Caco-2 (cell line): ENCODE data around the gene GABRE. TPM values are rescaled to one million over a fixed set of nuclear protein-coding genes. Genes with fewer than 3 reads are reported as not detected.

Source experiments
- BruUV-seq: library from RNA; stranded (reverse); fragments of 400-500 nt; replicated peaks from 2 replicates; lab custom pipeline; 2021; lab: Mats Ljungman, UMichigan
- CTCF ChIA-PET: fragments of 300-600 bp; sonication (Branson Sonifier 250); formaldehyde crosslinking; loops from one replicate; lab custom pipeline; 2022; ENCODE audit warnings: antibody characterized with exemption; lab: Charles Lee
- POLR2A ChIA-PET: fragments of 300-600 bp; sonication (Branson Sonifier 250); formaldehyde crosslinking; loops from one replicate; lab custom pipeline; 2022; ENCODE audit warnings: antibody characterized with exemption; lab: Charles Lee
- DNase-seq, 2 experiments: peaks; one replicate each; pipeline versions ENCODE4 v3.0.0 to v3.0.0-alpha.2; 2020 to 2022
- H3K27me3 ChIP-seq: replicated peaks from 2 replicates; pipeline ENCODE4 v1.6.0; 2011; ENCODE audit warnings: low read length; ENCODE audit not compliant: control insufficient read depth, insufficient read depth
- H3K36me3 ChIP-seq: 2 replicates; pipeline ENCODE4 v1.5.1; 2011; ENCODE audit warnings: low read length; ENCODE audit not compliant: control insufficient read depth, insufficient read depth
- H3K4me1 ChIP-seq: fragments of 250-450 bp; sonication (Bioruptor Pico); 2 replicates; pipeline ENCODE4 v1.5.1; 2020; ENCODE audit warnings: mild to moderate bottlenecking
- H3K4me3 ChIP-seq: 2 replicates; pipeline ENCODE4 v1.5.1; 2011; ENCODE audit warnings: low read depth, mild to moderate bottlenecking, control low read depth, low read length
- H3K9me3 ChIP-seq: fragments of 250-450 bp; sonication (Bioruptor Pico); 2 replicates; pipeline ENCODE4 v1.5.1; 2020; ENCODE audit warnings: mild to moderate bottlenecking, moderate library complexity
- H3K27ac Mint-ChIP-seq: one replicate; pipeline ENCODE4 v1.8.0; 2022; ENCODE audit warnings: mixed read lengths; ENCODE audit not compliant: unreplicated experiment
- H3K27me3 Mint-ChIP-seq: one replicate; pipeline ENCODE4 v1.8.0; 2022; ENCODE audit warnings: mixed read lengths; ENCODE audit not compliant: insufficient read depth, unreplicated experiment
- H3K36me3 Mint-ChIP-seq: one replicate; pipeline ENCODE4 v1.8.0; 2022; ENCODE audit warnings: mild to moderate bottlenecking, mixed read lengths; ENCODE audit not compliant: insufficient read depth, unreplicated experiment
- H3K4me1 Mint-ChIP-seq: one replicate; pipeline ENCODE4 v1.8.0; 2022; ENCODE audit warnings: low read depth, mixed read lengths; ENCODE audit not compliant: unreplicated experiment
- H3K4me3 Mint-ChIP-seq: one replicate; pipeline ENCODE4 v1.8.0; 2022; ENCODE audit warnings: mild to moderate bottlenecking, moderate library complexity, mixed read lengths; ENCODE audit not compliant: unreplicated experiment
- H3K9me3 Mint-ChIP-seq: one replicate; pipeline ENCODE4 v1.8.0; 2022; ENCODE audit warnings: mixed read lengths; ENCODE audit not compliant: unreplicated experiment
- CTCF ChIP-seq, 2 experiments: fragments of 200-600 bp in 1 of 2; IDR thresholded peaks; 1 replicate in 1 of 2; 2 replicates in 1 of 2; pipeline versions ENCODE4 v1.5.1 to v1.8.0; 2011 to 2022; ENCODE audit warnings: antibody characterized with exemption in 1 of 2, control low read depth in 1 of 2, inconsistent platforms in 1 of 2, low read depth in 1 of 2, low read length in 1 of 2, mild to moderate bottlenecking in 1 of 2, moderate library complexity in 1 of 2; ENCODE audit not compliant: insufficient read depth in 1 of 2, severe bottlenecking in 1 of 2, unreplicated experiment in 1 of 2
- intact Hi-C: fragments of 100-400 bp; cut with micrococcal nuclease; formaldehyde crosslinking; loops from one replicate; pipeline ENCODE4 v1.10.0; 2022; ENCODE audit not compliant: unreplicated experiment
- total RNA-seq: library from RNA; stranded (reverse); gene quantifications from 2 replicates; pipeline ENCODE4 v1.2.3, GENCODE V29; 2022

The GABRE gene
- total RNA-seq, 1 experiment from 2014 or later: 40.4 TPM

- no peaks in the 10 kb centered on the region for H3K36me3 ChIP-seq
- H3K4me1 ChIP-seq: peaks cover 37% of the 10 kb centered on the region
- Mint-ChIP-seq H3K27me3 (no peaks in the 10 kb centered on the region), H3K9me3 (peaks cover 17% of the 10 kb centered on the region), H3K4me1 (peaks cover 24% of the 10 kb centered on the region), H3K36me3 (peaks cover 6% of the 10 kb centered on the region), H3K4me3 (no peak overlapping the region), H3K27ac (no peak overlapping the region)
- no TSS peak for BruUV-seq
- intact Hi-C loops: no loop called here
- no peak for TF ChIP-seq CTCF (IDR thresholded peaks at IDR 0.05; ENCODE audit: insufficient read depth in 1 of 2, low read depth in 1 of 2, low read length in 1 of 2, severe bottlenecking in 1 of 2, unreplicated experiment in 1 of 2)
- DNase-seq: no peak
- no peaks in the 10 kb centered on the region for H3K27me3 ChIP-seq
- H3K4me3 ChIP-seq: no peak overlapping the region
- ChIA-PET POLR2A (no interaction called here), CTCF (no interaction called here)
- H3K9me3 ChIP-seq: no peaks in the 10 kb centered on the region
These were observed 11.1 kb upstream of the GABRE start for GRCh38 chrX:151985531-151985930.

GRCh38 chrX:151984902-151985301, 10.4 kb upstream of the GABRE start:
- H3K36me3 Mint-ChIP-seq: peaks cover 6% of the 10 kb centered on the region
- TF ChIP-seq CTCF (IDR thresholded peaks at IDR 0.05; ENCODE audit: insufficient read depth in 1 of 2, low read depth in 1 of 2, low read length in 1 of 2, severe bottlenecking in 1 of 2, unreplicated experiment in 1 of 2): no peak
- Histone ChIP-seq H3K4me1 (peaks cover 37% of the 10 kb centered on the region), H3K9me3 (no peaks in the 10 kb centered on the region), H3K36me3 (no peaks in the 10 kb centered on the region), H3K4me3 (no peak overlapping the region), H3K27me3 (no peaks in the 10 kb centered on the region)
- H3K27me3 Mint-ChIP-seq: no peaks in the 10 kb centered on the region
- no peak overlapping the region for H3K27ac Mint-ChIP-seq
- peaks cover 17% of the 10 kb centered on the region for H3K9me3 Mint-ChIP-seq
- no peak overlapping the region for H3K4me3 Mint-ChIP-seq
- no TSS peak for BruUV-seq
- no peak for DNase-seq
- ChIA-PET POLR2A (no interaction called here), CTCF (no interaction called here)
- H3K4me1 Mint-ChIP-seq: peaks cover 23% of the 10 kb centered on the region
- intact Hi-C loops: no loop called here

DNA sequence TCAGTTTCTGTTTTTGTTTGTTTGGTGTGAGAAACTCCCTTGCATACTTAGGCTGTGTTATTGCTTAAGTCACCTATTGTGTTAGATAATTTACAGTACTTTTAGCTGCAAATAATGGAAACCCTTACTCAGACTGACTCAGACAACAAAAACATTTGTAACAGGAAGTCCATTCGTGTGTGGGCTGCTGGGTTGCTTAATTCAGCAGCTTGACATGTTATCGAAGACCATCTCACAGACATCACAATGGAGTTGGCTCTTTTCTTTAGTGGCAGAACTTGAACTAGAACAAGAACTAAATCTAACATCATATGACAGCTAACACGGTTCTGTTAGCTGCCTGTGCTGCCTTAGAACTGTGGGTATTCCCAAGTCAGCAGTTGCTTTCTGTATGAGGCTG, 9.9 kb upstream of the GABRE start:
- intact Hi-C loops: no loop called here
- ChIA-PET CTCF (no interaction called here), POLR2A (no interaction called here)
- Histone ChIP-seq H3K36me3 (no peaks in the 10 kb centered on the region), H3K4me1 (peaks cover 31% of the 10 kb centered on the region), H3K9me3 (no peaks in the 10 kb centered on the region), H3K4me3 (no peak overlapping the region), H3K27me3 (no peaks in the 10 kb centered on the region)
- no TSS peak for BruUV-seq
- Mint-ChIP-seq H3K4me3 (no peak overlapping the region), H3K27me3 (no peaks in the 10 kb centered on the region), H3K27ac (no peak overlapping the region), H3K4me1 (peaks cover 17% of the 10 kb centered on the region), H3K9me3 (peaks cover 17% of the 10 kb centered on the region), H3K36me3 (peaks cover 6% of the 10 kb centered on the region)
- no peak for DNase-seq
- no peak for TF ChIP-seq CTCF (IDR thresholded peaks at IDR 0.05; ENCODE audit: insufficient read depth in 1 of 2, low read depth in 1 of 2, low read length in 1 of 2, severe bottlenecking in 1 of 2, unreplicated experiment in 1 of 2)
